22Rv1 (cell line): Measurements from ENCODE around the gene EPN1.

Experiments used
- CTCF ChIP-seq: fragments of 450-650 bp; IDR thresholded peaks from 2 replicates; pipeline ENCODE4 v1.5.1; 2017; ENCODE audit warnings: mild to moderate bottlenecking
- ZFX ChIP-seq: fragments of 450-650 bp; IDR thresholded peaks from 2 replicates; pipeline ENCODE4 v1.6.1; 2017; ENCODE audit warnings: antibody characterized with exemption, borderline replicate concordance

- TF ChIP-seq CTCF (no peak), ZFX (no peak)
These were observed 18.4 kb downstream of the EPN1 start for GRCh38 chr19:55693336-55693974.
